Measurements from ENCODE around the gene COX14.

- TF ChIP-seq MYC (IDR thresholded peaks at IDR 0.05; ENCODE audit: low read depth, low read length) (no peak), MAX (IDR thresholded peaks at IDR 0.05; ENCODE audit: low read depth, low read length) (no peak)
These were observed 21.6 kb upstream of the COX14 start for GRCh38 chr12:50090391-50090790.

All from NB4 (cell line).